A673 (cell line): ENCODE results near the gene C4A.
"Not testable (repeated sequence)": the region's sequence is repeated elsewhere in the genome, so short reads cannot be mapped to it uniquely, and the experiment has no call there.

ENCODE experiments used
- CTCF ChIP-seq: fragments of 300-800, 200-600 bp; sonication (generic); conservative IDR thresholded peaks from 2 replicates; pipeline ENCODE4 v1.5.1; 2017; ENCODE audit warnings: low read depth, mild to moderate bottlenecking, antibody characterized with exemption, low read length, moderate library complexity, mixed read lengths
- EZH2 ChIP-seq: fragments of 200-600 bp; sonication (generic); IDR thresholded peaks from 2 replicates; pipeline ENCODE4 v1.6.1; 2017; ENCODE audit warnings: borderline replicate concordance, low read depth, mild to moderate bottlenecking, mixed read lengths, antibody characterized with exemption, low read length; ENCODE audit not compliant: poor library complexity, severe bottlenecking

- not testable (repeated sequence) for TF ChIP-seq CTCF, EZH2
These were observed 58.6 kb downstream of the C4A start for GRCh38 chr6:32040299-32041049.
